ENCODE results near the gene PHF13. TPM values are rescaled to one million over a fixed set of nuclear protein-coding genes. Genes with fewer than 3 reads are reported as not detected.

Gene PHF13
- total and polyA plus RNA-seq, 2 donors (not counting 3 experiments of a cell fraction or from before 2014, with no cell fraction given) = 5.6 to 18.6 TPM

DNA sequence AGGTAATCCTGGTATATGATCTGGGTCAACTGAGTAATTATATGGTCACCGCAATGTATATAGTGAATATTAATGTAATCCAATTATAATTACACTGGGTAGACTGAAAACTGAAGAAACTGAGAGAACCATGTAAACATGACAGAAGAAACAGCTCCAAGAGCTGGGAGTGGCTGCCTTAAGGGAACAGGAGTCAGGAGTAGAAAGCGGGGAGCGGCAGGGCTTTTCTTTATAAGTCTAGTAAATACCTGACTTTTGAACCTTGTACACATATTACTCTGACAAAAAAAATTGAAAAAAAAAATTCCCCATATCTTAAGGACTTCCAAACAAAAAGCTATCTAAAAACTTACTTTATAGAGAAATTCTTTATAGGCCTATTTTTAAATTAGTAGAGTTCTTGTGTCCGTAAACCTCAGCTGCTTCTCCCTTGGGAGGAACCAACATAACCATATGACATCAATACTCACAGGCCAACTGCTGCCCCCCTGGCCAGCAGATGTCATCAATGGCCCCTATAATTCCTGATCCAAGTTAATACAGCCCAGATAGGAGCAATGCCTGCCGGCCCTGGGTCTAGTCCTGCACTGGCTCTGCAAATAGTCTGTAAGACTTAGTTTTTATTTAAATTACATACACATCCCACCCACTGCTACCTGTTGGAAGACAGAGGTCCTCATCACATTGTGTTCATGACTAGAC, 45.0 kb downstream of the PHF13 start:
- ChIA-PET CTCF (no interaction called here), POLR2A (no interaction called here)
- DNase-seq (ENCODE audit: low read depth, low spot score) (no peak), FAIRE-seq (no peak)
- no peaks in the 10 kb centered on the region for H3K9me1 ChIP-seq (replicated peaks; ENCODE audit: control insufficient read depth, extremely low read depth, insufficient read depth, low read length)
- H3K9me3 ChIP-seq (replicated peaks; ENCODE audit: control insufficient read depth, insufficient read depth, low read length) = no peaks in the 10 kb centered on the region
- no TSS peak for BruUV-seq (replicated peaks)
- H3K27ac ChIP-seq (ENCODE audit: insufficient read depth, low read depth, low read length) = no peak overlapping the region
- intact Hi-C loops (cut with micrococcal nuclease) = no loop called here
- H3K4me3 ChIP-seq (replicated peaks in 1 of 3; ENCODE audit: insufficient read depth in 1 of 3, low read depth in 1 of 3, low read length in 3 of 3) = no peak overlapping the region
- peaks cover 5% of the 10 kb centered on the region for H4K20me1 ChIP-seq (replicated peaks; ENCODE audit: control insufficient read depth, extremely low read depth, insufficient read depth, low read length)
- peaks cover 2% of the 10 kb centered on the region for H3K79me2 ChIP-seq (ENCODE audit: control insufficient read depth, insufficient read depth, low read length)
- peaks cover 2 to 4% of the 10 kb centered on the region in 2 experiments for H3K36me3 ChIP-seq (ENCODE audit: control insufficient read depth in 2 of 2, extremely low read depth in 1 of 2, insufficient read depth in 2 of 2, low read length in 2 of 2)
- no peaks in the 10 kb centered on the region for H3K27me3 ChIP-seq (ENCODE audit: control insufficient read depth in 2 of 2, insufficient read depth in 2 of 2, low read length in 2 of 2)
- H3K4me1 ChIP-seq (ENCODE audit: control insufficient read depth, extremely low read depth, insufficient read depth, low read length) = no peaks in the 10 kb centered on the region
- dilution Hi-C loops (cut with MboI; ENCODE audit: extremely low pct_ligation_motif_present, low sequenced_read_pairs) = no loop called here
- TF ChIP-seq POLR2AphosphoS5 (IDR thresholded peaks at IDR 0.05; ENCODE audit: insufficient read depth, low read depth, low read length) (no peak), POLR2A (IDR thresholded peaks at IDR 0.05; ENCODE audit: low read depth, low read length) (no peak), CTCF (IDR thresholded peaks at IDR 0.05; ENCODE audit: extremely low read depth in 1 of 2, insufficient read depth in 1 of 2, low read depth in 1 of 2, low read length in 2 of 2) (no peak), EZH2 (IDR thresholded peaks at IDR 0.05; ENCODE audit: borderline replicate concordance, low read depth, low read length, severe bottlenecking) (no peak), GATA2 (IDR thresholded peaks at IDR 0.05; ENCODE audit: insufficient read depth, insufficient read length, low read depth, low read length) (no peak), JUN (IDR thresholded peaks at IDR 0.05; ENCODE audit: borderline replicate concordance, insufficient read depth, insufficient read length, low read depth) (no peak), FOS (IDR thresholded peaks at IDR 0.05; ENCODE audit: borderline replicate concordance, insufficient read depth, low read length) (no peak), MAX (IDR thresholded peaks at IDR 0.05; ENCODE audit: insufficient read depth, insufficient read length) (no peak), MYC (IDR thresholded peaks at IDR 0.05; ENCODE audit: low read depth, low read length) (no peak)
- H3K4me2 ChIP-seq (ENCODE audit: insufficient read depth, low read length) = no peak overlapping the region
- H2AFZ ChIP-seq (ENCODE audit: low read depth, low read length) = no peak overlapping the region
- H3K9ac ChIP-seq (replicated peaks; ENCODE audit: extremely low read depth, insufficient read depth, low read length) = no peak overlapping the region
